A673 (cell line): ENCODE data around the gene SPSB4. TPM values are rescaled to one million over a fixed set of nuclear protein-coding genes. Genes with fewer than 3 reads are reported as not detected.

ENCODE experiments used
- BruUV-seq: library from RNA; stranded (reverse); fragments of 400-500 nt; replicated peaks from 2 replicates; lab custom pipeline; 2021; lab: Mats Ljungman, UMichigan
- CTCF ChIA-PET: fragments of 300-600 bp; sonication (Branson Sonifier 250); formaldehyde crosslinking; loops from one replicate; lab custom pipeline; 2022; ENCODE audit warnings: antibody characterized with exemption; lab: Charles Lee
- POLR2A ChIA-PET: fragments of 300-600 bp; sonication (Branson Sonifier 250); formaldehyde crosslinking; loops from one replicate; lab custom pipeline; 2022; ENCODE audit warnings: antibody characterized with exemption; ENCODE audit not compliant: low non-redundant PET; lab: Charles Lee
- DNase-seq: peaks from one replicate; pipeline ENCODE4 v3.0.0-alpha.2; 2015; ENCODE audit warnings: low spot score
- H3K27ac ChIP-seq: fragments of 200-600 bp; sonication (generic); 2 replicates; pipeline ENCODE4 v1.5.1; 2016; ENCODE audit warnings: mixed run types, low read depth, mild to moderate bottlenecking, mixed read lengths, antibody characterized with exemption, low read length; ENCODE audit not compliant: poor library complexity, severe bottlenecking
- H3K27me3 ChIP-seq: fragments of 200-600 bp; sonication (generic); replicated peaks from 2 replicates; pipeline ENCODE4 v1.6.1; 2017; ENCODE audit warnings: mixed run types, low read depth, mild to moderate bottlenecking, mixed read lengths, antibody characterized with exemption, low read length; ENCODE audit not compliant: insufficient read depth, poor library complexity
- H3K36me3 ChIP-seq: fragments of 200-600 bp; sonication (generic); 2 replicates; pipeline ENCODE4 v1.6.1; 2016; ENCODE audit warnings: mixed run types, mild to moderate bottlenecking, mixed read lengths, antibody characterized with exemption, low read length; ENCODE audit not compliant: insufficient read depth, poor library complexity, severe bottlenecking
- H3K4me1 ChIP-seq: fragments of 200-600 bp; sonication (generic); 2 replicates; pipeline ENCODE4 v1.6.1; 2017; ENCODE audit warnings: mixed run types, mild to moderate bottlenecking, mixed read lengths, antibody characterized with exemption, low read length; ENCODE audit not compliant: insufficient read depth, poor library complexity, severe bottlenecking
- H3K4me3 ChIP-seq: fragments of 200-600 bp; sonication (generic); 2 replicates; pipeline ENCODE4 v1.5.1; 2016; ENCODE audit warnings: low read depth, mixed run types, mild to moderate bottlenecking, mixed read lengths, low read length; ENCODE audit not compliant: poor library complexity, severe bottlenecking
- H3K9me3 ChIP-seq: fragments of 200-600 bp; sonication (generic); 2 replicates; pipeline ENCODE4 v1.6.1; 2016; ENCODE audit warnings: mixed run types, low read depth, mild to moderate bottlenecking, mixed read lengths, antibody characterized with exemption, low read length; ENCODE audit not compliant: poor library complexity, severe bottlenecking
- EZH2 ChIP-seq: fragments of 200-600 bp; sonication (generic); IDR thresholded peaks from 2 replicates; pipeline ENCODE4 v1.6.1; 2017; ENCODE audit warnings: borderline replicate concordance, low read depth, mild to moderate bottlenecking, mixed read lengths, antibody characterized with exemption, low read length; ENCODE audit not compliant: poor library complexity, severe bottlenecking
- intact Hi-C: fragments of 100-400 bp; cut with micrococcal nuclease; formaldehyde crosslinking; loops from one replicate; pipeline ENCODE4 v1.10.0; 2022; ENCODE audit not compliant: unreplicated experiment
- total RNA-seq: library from RNA; stranded (reverse); gene quantifications from 2 replicates; pipeline ENCODE4 v1.2.3, GENCODE V29; 2021
- TF ChIP-seq, protein P1 (sequence below): fragments of 300-800, 200-600 bp; sonication (generic); conservative IDR thresholded peaks from 2 replicates; pipeline ENCODE4 v1.5.1; 2017; ENCODE audit warnings: low read depth, mild to moderate bottlenecking, antibody characterized with exemption, low read length, moderate library complexity, mixed read lengths

SPSB4 gene
- total RNA-seq, 1 experiment from 2014 or later: 0.39 TPM

- Histone ChIP-seq H3K9me3 (no peaks in the 10 kb centered on the region), H3K27me3 (peaks cover 7% of the 10 kb centered on the region), H3K27ac (no peak overlapping the region), H3K4me3 (no peak overlapping the region), H3K4me1 (no peaks in the 10 kb centered on the region), H3K36me3 (no peaks in the 10 kb centered on the region)
- DNase-seq: no peak
- intact Hi-C loops: no loop called here
- ChIA-PET POLR2A (no interaction called here), CTCF (no interaction called here)
- no peak for TF ChIP-seq EZH2
- TF ChIP-seq, protein P1, sequence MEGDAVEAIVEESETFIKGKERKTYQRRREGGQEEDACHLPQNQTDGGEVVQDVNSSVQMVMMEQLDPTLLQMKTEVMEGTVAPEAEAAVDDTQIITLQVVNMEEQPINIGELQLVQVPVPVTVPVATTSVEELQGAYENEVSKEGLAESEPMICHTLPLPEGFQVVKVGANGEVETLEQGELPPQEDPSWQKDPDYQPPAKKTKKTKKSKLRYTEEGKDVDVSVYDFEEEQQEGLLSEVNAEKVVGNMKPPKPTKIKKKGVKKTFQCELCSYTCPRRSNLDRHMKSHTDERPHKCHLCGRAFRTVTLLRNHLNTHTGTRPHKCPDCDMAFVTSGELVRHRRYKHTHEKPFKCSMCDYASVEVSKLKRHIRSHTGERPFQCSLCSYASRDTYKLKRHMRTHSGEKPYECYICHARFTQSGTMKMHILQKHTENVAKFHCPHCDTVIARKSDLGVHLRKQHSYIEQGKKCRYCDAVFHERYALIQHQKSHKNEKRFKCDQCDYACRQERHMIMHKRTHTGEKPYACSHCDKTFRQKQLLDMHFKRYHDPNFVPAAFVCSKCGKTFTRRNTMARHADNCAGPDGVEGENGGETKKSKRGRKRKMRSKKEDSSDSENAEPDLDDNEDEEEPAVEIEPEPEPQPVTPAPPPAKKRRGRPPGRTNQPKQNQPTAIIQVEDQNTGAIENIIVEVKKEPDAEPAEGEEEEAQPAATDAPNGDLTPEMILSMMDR: no peak
- no TSS peak for BruUV-seq
Measured at GRCh38 chr3:141058996-141059395, 7.8 kb downstream of the SPSB4 start.

DNA sequence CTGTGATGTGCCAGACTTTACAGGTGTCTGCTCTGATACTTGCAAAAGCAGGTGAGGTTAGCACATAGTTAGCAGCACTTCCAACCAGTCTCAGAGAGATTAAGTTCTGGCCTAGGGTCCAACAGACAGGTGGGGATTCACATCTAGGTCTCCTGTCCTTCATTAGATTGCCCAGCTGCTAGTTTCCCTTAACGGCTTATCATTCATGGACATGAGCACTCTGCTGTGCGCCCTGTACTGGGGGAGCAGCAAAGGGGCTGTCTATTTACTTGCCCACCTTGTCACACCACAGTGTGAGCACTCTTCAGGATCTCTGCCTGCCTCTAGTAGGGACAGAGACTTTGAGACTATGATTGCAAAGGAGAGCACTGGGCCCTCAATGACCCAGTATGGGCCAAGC lies 8.7 kb downstream of the SPSB4 start:
- ChIA-PET CTCF (no interaction called here), POLR2A (no interaction called here)
- no TSS peak for BruUV-seq
- Histone ChIP-seq H3K4me3 (no peak overlapping the region), H3K4me1 (no peaks in the 10 kb centered on the region), H3K9me3 (no peaks in the 10 kb centered on the region), H3K27ac (no peak overlapping the region), H3K36me3 (no peaks in the 10 kb centered on the region), H3K27me3 (peaks cover 7% of the 10 kb centered on the region)
- TF ChIP-seq, protein P1: no peak
- TF ChIP-seq EZH2: no peak
- DNase-seq: no peak
- intact Hi-C loops: no loop called here

GRCh38 chr3:141060327-141060726 lies 9.2 kb downstream of the SPSB4 start:
- H3K27me3 ChIP-seq: peaks cover 7% of the 10 kb centered on the region
- H3K4me1 ChIP-seq: no peaks in the 10 kb centered on the region
- DNase-seq: no peak
- H3K27ac ChIP-seq: no peak overlapping the region
- ChIA-PET CTCF (no interaction called here), POLR2A (no interaction called here)
- H3K9me3 ChIP-seq: no peaks in the 10 kb centered on the region
- no TSS peak for BruUV-seq
- H3K4me3 ChIP-seq: no peak overlapping the region
- no peaks in the 10 kb centered on the region for H3K36me3 ChIP-seq
- intact Hi-C loops: no loop called here
- no peak for TF ChIP-seq EZH2
- TF ChIP-seq, protein P1: no peak
